IMR-90 (cell line): ENCODE measurements around the gene PTPRN2. TPM values are rescaled to one million over a fixed set of nuclear protein-coding genes. Genes with fewer than 3 reads are reported as not detected.

Experiments used
- ATAC-seq: fragments of 200-7000 bp; cut with Tn5 transposase; 2 replicates; pipeline ENCODE4 v1.9.1; 2020; ENCODE audit warnings: low read depth, mild to moderate bottlenecking, moderate library complexity
- BruUV-seq: library from RNA; stranded (reverse); fragments of 400-500 nt; replicated peaks from 2 replicates; lab custom pipeline; 2021; lab: Mats Ljungman, UMichigan
- CTCF ChIA-PET: fragments of 300-600 bp; formaldehyde crosslinking; extraction: SDS; loops from one replicate; lab custom pipeline; 2021; ENCODE audit warnings: antibody characterized with exemption; lab: Yijun Ruan, JAX
- POLR2A ChIA-PET: fragments of 300-600 bp; sonication (Branson Sonifier 250); formaldehyde crosslinking; loops from one replicate; lab custom pipeline; 2022; ENCODE audit warnings: antibody characterized with exemption; ENCODE audit not compliant: unreplicated experiment; lab: Charles Lee
- DNase-seq: peaks from one replicate; pipeline ENCODE4 v3.0.0; 2013
- H2AFZ ChIP-seq: replicated peaks from 2 replicates; pipeline ENCODE3; 2013; ENCODE audit warnings: low read length, mild to moderate bottlenecking; ENCODE audit not compliant: poor library complexity
- H2AK5ac ChIP-seq: 2 replicates; pipeline ENCODE4 v1.6.1; 2013; ENCODE audit warnings: low read depth, low read length, inconsistent platforms
- H2AK9ac ChIP-seq: replicated peaks from 2 replicates; pipeline ENCODE3; 2013; ENCODE audit warnings: mild to moderate bottlenecking, low read depth, low read length, moderate library complexity; ENCODE audit not compliant: poor library complexity
- H2BK120ac ChIP-seq: 2 replicates; pipeline ENCODE4 v1.6.1; 2013; ENCODE audit warnings: low read depth, low read length, inconsistent platforms
- H2BK15ac ChIP-seq: 3 replicates; pipeline ENCODE4 v1.6.1; 2013; ENCODE audit warnings: low read depth, low read length, inconsistent platforms
- H2BK20ac ChIP-seq: 2 replicates; pipeline ENCODE4 v1.6.1; 2013; ENCODE audit warnings: low read depth, mild to moderate bottlenecking, inconsistent platforms, low read length, moderate library complexity
- H2BK5ac ChIP-seq: 2 replicates; pipeline ENCODE4 v1.6.1; 2013; ENCODE audit warnings: mild to moderate bottlenecking, low read depth, low read length, inconsistent platforms; ENCODE audit not compliant: poor library complexity, severe bottlenecking
- H3K14ac ChIP-seq: replicated peaks from 2 replicates; pipeline ENCODE4 v1.6.1; 2013; ENCODE audit warnings: low read depth, low read length, inconsistent platforms
- H3K18ac ChIP-seq: 2 replicates; pipeline ENCODE4 v1.6.1; 2013; ENCODE audit warnings: low read depth, low read length, control low read depth
- H3K23ac ChIP-seq: 2 replicates; pipeline ENCODE4 v1.6.1; 2013; ENCODE audit warnings: low read depth, low read length, inconsistent platforms
- H3K27ac ChIP-seq: 2 replicates; pipeline ENCODE4 v1.5.1; 2013; ENCODE audit warnings: mild to moderate bottlenecking, control low read depth, low read length; ENCODE audit not compliant: insufficient read depth
- H3K27me3 ChIP-seq: 2 replicates; pipeline ENCODE4 v1.6.1; 2013; ENCODE audit warnings: low read length; ENCODE audit not compliant: control insufficient read depth, insufficient read depth
- H3K36me3 ChIP-seq: 2 replicates; pipeline ENCODE4 v1.6.1; 2013; ENCODE audit warnings: low read length, mixed read lengths; ENCODE audit not compliant: control insufficient read depth, insufficient read depth
- H3K4ac ChIP-seq: 2 replicates; pipeline ENCODE4 v1.6.1; 2013; ENCODE audit warnings: low read depth, low read length, inconsistent platforms
- H3K4me1 ChIP-seq: 2 replicates; pipeline ENCODE4 v1.6.1; 2013; ENCODE audit warnings: low read length, mixed read lengths; ENCODE audit not compliant: control insufficient read depth, insufficient read depth
- H3K4me2 ChIP-seq: 2 replicates; pipeline ENCODE4 v1.6.1; 2013; ENCODE audit warnings: low read depth, mild to moderate bottlenecking, control low read depth, low read length, moderate library complexity
- H3K4me3 ChIP-seq: 2 replicates; pipeline ENCODE4 v1.5.1; 2013; ENCODE audit warnings: low read depth, mild to moderate bottlenecking, control low read depth, low read length, moderate library complexity; ENCODE audit not compliant: insufficient read depth
- H3K56ac ChIP-seq: 2 replicates; pipeline ENCODE4 v1.6.1; 2013; ENCODE audit warnings: low read length, inconsistent platforms; ENCODE audit not compliant: insufficient read depth; ENCODE audit errors: extremely low read depth
- H3K79me1 ChIP-seq, 2 experiments: 2 replicates each; pipeline ENCODE4 v1.6.1; 2013; ENCODE audit warnings: low read length in 2 of 2, inconsistent platforms in 1 of 2, low read depth in 1 of 2
- H3K9ac ChIP-seq: 2 replicates; pipeline ENCODE4 v1.6.1; 2013; ENCODE audit warnings: low read depth, low read length, control low read depth
- H3K9me1 ChIP-seq: 2 replicates; pipeline ENCODE4 v1.6.1; 2013; ENCODE audit warnings: low read length, inconsistent platforms; ENCODE audit not compliant: insufficient read depth
- H3K9me3 ChIP-seq: 2 replicates; pipeline ENCODE4 v1.6.1; 2013; ENCODE audit warnings: low read length; ENCODE audit not compliant: control insufficient read depth, insufficient read depth
- H4K20me1 ChIP-seq: 2 replicates; pipeline ENCODE4 v1.6.1; 2013; ENCODE audit warnings: low read length, inconsistent platforms; ENCODE audit not compliant: insufficient read depth
- H4K5ac ChIP-seq: 2 replicates; pipeline ENCODE4 v1.6.1; 2013; ENCODE audit warnings: mild to moderate bottlenecking, low read depth, low read length, control low read depth
- H4K8ac ChIP-seq, 2 experiments: 2 replicates each; pipeline ENCODE4 v1.6.1; 2013; ENCODE audit warnings: low read depth in 2 of 2, low read length in 2 of 2, control low read depth in 1 of 2, inconsistent platforms in 1 of 2
- H4K91ac ChIP-seq: 2 replicates; pipeline ENCODE4 v1.6.1; 2013; ENCODE audit warnings: low read depth, low read length, inconsistent platforms; ENCODE audit not compliant: insufficient read depth
- BHLHE40 ChIP-seq: fragments of 150-350 bp; IDR thresholded peaks from 2 replicates; pipeline ENCODE4 v1.6.1; 2016; ENCODE audit warnings: mild to moderate bottlenecking, low read depth, low read length
- CEBPB ChIP-seq: IDR thresholded peaks from 2 replicates; pipeline ENCODE4 v1.6.1; 2012; ENCODE audit warnings: low read depth, low read length, improper control_type of control experiment
- CHD1 ChIP-seq: IDR thresholded peaks from 2 replicates; pipeline ENCODE4 v1.6.1; 2012; ENCODE audit warnings: low read depth, low read length, improper control_type of control experiment
- CTCF ChIP-seq: conservative IDR thresholded peaks from 2 replicates; pipeline ENCODE4 v1.5.1; 2012; ENCODE audit warnings: mild to moderate bottlenecking, low read depth, low read length, improper control_type of control experiment
- ELK1 ChIP-seq: fragments of 150-350 bp; IDR thresholded peaks from 2 replicates; pipeline ENCODE4 v1.6.1; 2016; ENCODE audit warnings: low read depth, mild to moderate bottlenecking, low read length, moderate library complexity, borderline replicate concordance
- FOS ChIP-seq: fragments of 150-350 bp; IDR thresholded peaks from 2 replicates; pipeline ENCODE4 v1.6.1; 2016; ENCODE audit warnings: low read depth, low read length
- MAFK ChIP-seq: IDR thresholded peaks from 2 replicates; pipeline ENCODE4 v1.6.1; 2012; ENCODE audit warnings: low read depth, low read length, improper control_type of control experiment
- MXI1 ChIP-seq: IDR thresholded peaks from 2 replicates; pipeline ENCODE4 v1.6.1; 2012; ENCODE audit warnings: low read depth, mild to moderate bottlenecking, low read length, moderate library complexity, borderline replicate concordance
- NFE2L2 ChIP-seq: fragments of 150-350 bp; IDR thresholded peaks from 2 replicates; pipeline ENCODE4 v1.6.1; 2016; ENCODE audit warnings: low read depth, mild to moderate bottlenecking, low read length
- POLR2A ChIP-seq: IDR thresholded peaks from 2 replicates; pipeline ENCODE4 v1.6.1; 2012; ENCODE audit warnings: mild to moderate bottlenecking, low read depth, low read length
- RAD21 ChIP-seq: IDR thresholded peaks from 2 replicates; pipeline ENCODE4 v1.6.1; 2012; ENCODE audit warnings: low read length, improper control_type of control experiment
- RCOR1 ChIP-seq: IDR thresholded peaks from 2 replicates; pipeline ENCODE4 v1.6.1; 2012; ENCODE audit warnings: mild to moderate bottlenecking, low read length, improper control_type of control experiment; ENCODE audit not compliant: insufficient replicate concordance
- RFX5 ChIP-seq: IDR thresholded peaks from 2 replicates; pipeline ENCODE4 v1.8.0; 2012; ENCODE audit warnings: low read depth, mild to moderate bottlenecking, low read length, moderate library complexity
- SMC3 ChIP-seq: fragments of 150-350 bp; IDR thresholded peaks from 2 replicates; pipeline ENCODE4 v1.6.1; 2016; ENCODE audit warnings: low read depth, mild to moderate bottlenecking, antibody characterized with exemption, low read length, moderate library complexity
- WGBS, 2 experiments: methylation state at CpG; one replicate each; pipeline versions ENCODE4 v1.1.5 to v1.1.7; 2013; ENCODE audit warnings: missing lambda C conversion rate in 2 of 2; ENCODE audit not compliant: insufficient read length in 1 of 2; ENCODE audit errors: extremely low coverage in 2 of 2; 5-methylcytosine and 5-hydroxymethylcytosine counted together
- dilution Hi-C: fragments of 300-500 bp; cut with HindIII; formaldehyde crosslinking; loops from one replicate; pipeline ENCODE4 v1.14.3; 2018; ENCODE audit warnings: low sequenced_read_pairs; ENCODE audit not compliant: unreplicated experiment
- in situ Hi-C: fragments of 300-500 bp; cut with MboI; formaldehyde crosslinking; loops from 3 replicates; pipeline ENCODE4 v1.14.3; 2019; ENCODE audit warnings: low sequenced_read_pairs, inconsistent platforms, mixed read lengths
- intact Hi-C: fragments of 100-400 bp; cut with micrococcal nuclease; formaldehyde crosslinking; loops from 2 replicates; pipeline ENCODE4 v1.10.0; 2022
- polyA plus RNA-seq, 3 experiments: library from polyadenylated mRNA; depleted of rRNA; stranded (reverse); fragments of >200 nt; gene quantifications; 2 replicates each; pipeline ENCODE4 v1.2.3, GENCODE V29; 2012; ENCODE audit warnings: low replicate concordance in 1 of 3
- total RNA-seq: library from RNA; depleted of rRNA; stranded (reverse); fragments of >200 nt; gene quantifications from 2 replicates; pipeline ENCODE4 v1.2.3, GENCODE V29; 2012
- TF ChIP-seq, protein P1 (sequence below): fragments of 150-350 bp; IDR thresholded peaks from 2 replicates; pipeline ENCODE4 v1.6.1; 2017; ENCODE audit warnings: mild to moderate bottlenecking, antibody characterized with exemption, low read length, low read depth

The PTPRN2 gene
- total and polyA plus RNA-seq, 2 of the 4 experiments (the other 2 are of a cell fraction), result 0.03 TPM; not detected in 1

DNA sequence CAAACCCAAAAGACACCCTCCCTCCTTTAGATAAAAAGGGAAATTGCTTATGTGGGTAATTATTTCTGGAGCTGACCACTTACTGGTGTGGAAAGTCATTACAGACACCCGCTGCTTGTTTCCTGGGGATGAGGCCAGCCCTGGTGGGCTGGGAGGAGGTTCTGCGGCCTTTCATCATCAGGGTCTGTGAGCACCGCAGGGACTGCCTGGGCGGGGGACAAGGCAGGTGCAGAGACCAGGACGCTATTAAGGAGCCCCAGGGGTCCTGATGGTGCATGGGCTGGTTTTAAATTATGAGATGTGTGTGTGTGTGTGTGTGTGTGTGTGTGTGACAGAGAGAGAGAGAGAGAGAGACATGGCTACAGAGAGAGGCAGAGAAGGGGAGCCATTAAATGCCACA, 1079.6 kb downstream of the PTPRN2 start:
- CTCF ChIA-PET, result no interaction called here
- H2AFZ ChIP-seq, result no peak overlapping the region

More for the DNA sequence above, 1079.6 kb downstream of the PTPRN2 start:
- H3K14ac ChIP-seq, result no peak overlapping the region
- WGBS, 2 experiments, result no CpG with 5 or more reads among the region's 5 CpGs
- no peak overlapping the region for H2BK20ac ChIP-seq
- H2BK120ac ChIP-seq, result no peak overlapping the region
- no peaks in the 10 kb centered on the region for H3K36me3 ChIP-seq
- H2BK15ac ChIP-seq, result no peak overlapping the region
- H4K5ac ChIP-seq, result no peak overlapping the region
- no peak overlapping the region for H3K9ac ChIP-seq
- H3K18ac ChIP-seq, result no peak overlapping the region
- H3K9me3 ChIP-seq, result peaks cover 7% of the 10 kb centered on the region; the same call in 1 of the 2 replicates
- DNase-seq (no peak), ATAC-seq (no peak)
- no peaks in the 10 kb centered on the region for H3K9me1 ChIP-seq
- H3K4me1 ChIP-seq, result no peaks in the 10 kb centered on the region
- POLR2A ChIA-PET, result no interaction called here
- no peaks in the 10 kb centered on the region for H4K20me1 ChIP-seq
- H3K23ac ChIP-seq, result no peak overlapping the region
- in situ Hi-C loops (no loop called here), intact Hi-C loops (no loop called here), dilution Hi-C loops (no loop called here)
- no peak overlapping the region for H4K91ac ChIP-seq
- no peak overlapping the region for H2AK5ac ChIP-seq
- H3K4me3 ChIP-seq, result no peak overlapping the region
- no peak overlapping the region for H3K56ac ChIP-seq
- no peak for TF ChIP-seq RAD21
- no peak for TF ChIP-seq SMC3
- TF ChIP-seq FOS, result no peak
- no peak for TF ChIP-seq MAFK
- no peak for TF ChIP-seq RFX5
- no peak for TF ChIP-seq CEBPB
- no peak for TF ChIP-seq CTCF
- TF ChIP-seq, protein P1, sequence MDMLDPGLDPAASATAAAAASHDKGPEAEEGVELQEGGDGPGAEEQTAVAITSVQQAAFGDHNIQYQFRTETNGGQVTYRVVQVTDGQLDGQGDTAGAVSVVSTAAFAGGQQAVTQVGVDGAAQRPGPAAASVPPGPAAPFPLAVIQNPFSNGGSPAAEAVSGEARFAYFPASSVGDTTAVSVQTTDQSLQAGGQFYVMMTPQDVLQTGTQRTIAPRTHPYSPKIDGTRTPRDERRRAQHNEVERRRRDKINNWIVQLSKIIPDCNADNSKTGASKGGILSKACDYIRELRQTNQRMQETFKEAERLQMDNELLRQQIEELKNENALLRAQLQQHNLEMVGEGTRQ, result no peak
- no peak for TF ChIP-seq MXI1
- TF ChIP-seq ELK1, result no peak
- no peak for TF ChIP-seq CHD1
- TF ChIP-seq NFE2L2, result no peak
- no peak for TF ChIP-seq RCOR1
- TF ChIP-seq POLR2A, result no peak
- no peak for TF ChIP-seq BHLHE40
- no peak overlapping the region for H4K8ac ChIP-seq
- BruUV-seq, result no TSS peak
- H3K4ac ChIP-seq, result no peak overlapping the region
- H2AK9ac ChIP-seq, result no peak overlapping the region
- H2BK5ac ChIP-seq, result no peak overlapping the region
- no peak overlapping the region for H3K4me2 ChIP-seq
- no peaks in the 10 kb centered on the region for H3K27me3 ChIP-seq
- no peak overlapping the region for H3K27ac ChIP-seq
- no peaks in the 10 kb centered on the region for H3K79me1 ChIP-seq
